ENCODE measurements around the gene FNBP1.
A peak's percentile ranks its signal among the peaks of the same experiment; 100 is the strongest.

Gene FNBP1

GRCh38 chr9:129850821-129851550 is 192.0 kb downstream of the FNBP1 start:
- DNase-seq = no peak

- DNase-seq = no peak
Observed at GRCh38 chr9:129849901-129850300, 193.1 kb downstream of the FNBP1 start.

- DNase-seq = no peak
Observed at GRCh38 chr9:129848712-129849441, 194.1 kb downstream of the FNBP1 start.

GRCh38 chr9:129845373-129845772 is 197.6 kb downstream of the FNBP1 start:
- no peak for DNase-seq

GRCh38 chr9:129841071-129841470 is 201.9 kb downstream of the FNBP1 start:
- DNase-seq = no peak

GRCh38 chr9:129840034-129840433 is 203.0 kb downstream of the FNBP1 start:
- no peak for DNase-seq

- DNase-seq = no peak
Observed at GRCh38 chr9:129839324-129840023, 203.5 kb downstream of the FNBP1 start.

GRCh38 chr9:129838707-129839259 is 204.2 kb downstream of the FNBP1 start:
- DNase-seq = peak; percentile 52
